Measurements from ENCODE around the gene CMBL.

- TF ChIP-seq CTCF (conservative IDR thresholded peaks at IDR 0.05; ENCODE audit: low read length) (no peak), EZH2phosphoT487 (IDR thresholded peaks at IDR 0.05; ENCODE audit: borderline replicate concordance, low read depth, low read length) (no peak)
Observed at GRCh38 chr5:10306114-10306513, 1.6 kb downstream of the CMBL start.
